C4-2B (cell line): ENCODE measurements around the gene CYP2W1.

Experiments
- H3K27ac ChIP-seq: fragments of 450-650 bp; 2 replicates; pipeline ENCODE4 v1.5.1; 2017
- ZFX ChIP-seq: fragments of 450-650 bp; IDR thresholded peaks from 2 replicates; pipeline ENCODE4 v1.6.1; 2017
- TF ChIP-seq, protein P1 (sequence below): fragments of 450-650 bp; conservative IDR thresholded peaks from 2 replicates; pipeline ENCODE4 v1.5.1; 2017; ENCODE audit warnings: mild to moderate bottlenecking

Gene CYP2W1

DNA sequence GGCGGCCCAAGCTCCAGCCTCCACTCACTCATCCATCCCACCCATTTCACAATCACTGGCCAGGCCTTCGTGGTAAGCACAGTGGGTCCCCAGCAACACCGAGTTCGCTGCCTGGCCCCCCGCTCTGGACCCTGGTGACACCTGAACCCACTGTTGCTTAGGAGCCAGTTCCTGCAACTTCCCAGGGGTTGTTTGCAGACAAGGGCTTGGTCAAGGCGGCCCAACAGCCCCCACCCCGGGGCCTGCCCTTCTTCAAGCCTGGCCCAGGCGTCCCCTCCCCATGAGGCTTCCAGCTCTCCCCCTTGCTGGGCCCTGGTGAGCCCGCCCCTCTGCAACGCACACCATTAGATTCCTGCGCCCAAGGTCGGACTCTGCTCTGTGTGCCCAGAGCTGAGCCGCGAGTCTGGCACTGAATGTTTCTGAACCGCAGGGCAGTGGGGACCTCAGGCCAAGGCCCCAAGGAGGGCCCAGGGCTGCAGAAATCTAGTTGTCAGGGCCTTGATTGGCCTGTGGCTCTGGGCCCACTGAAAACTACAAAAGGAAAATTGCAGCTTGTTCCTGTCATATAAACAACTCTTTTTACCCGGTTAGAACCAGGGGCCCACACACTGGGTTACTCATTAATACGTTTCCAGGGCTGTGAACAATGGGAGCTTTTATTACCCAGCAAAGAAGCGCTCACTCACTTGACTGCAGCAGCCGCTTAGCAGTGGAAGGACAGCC, 5.5 kb upstream of the CYP2W1 start:
- H3K27ac ChIP-seq: no peak overlapping the region

DNA sequence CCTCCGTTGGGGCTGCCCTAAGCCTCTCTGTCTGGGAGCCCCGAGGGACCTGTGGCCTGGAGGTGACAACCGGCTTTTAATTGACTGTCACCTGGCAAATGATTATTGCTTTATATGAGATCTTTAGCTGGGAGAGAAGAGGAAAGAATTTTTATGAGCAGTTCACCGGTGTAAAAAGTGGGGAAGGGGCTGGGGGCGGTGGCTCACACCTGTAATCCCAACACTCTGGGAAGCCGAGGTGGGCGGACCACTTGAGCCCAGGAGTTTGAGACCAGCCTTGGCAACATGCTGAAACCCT, 5.0 kb upstream of the CYP2W1 start:
- TF ChIP-seq ZFX: no peak
- TF ChIP-seq, protein P1, sequence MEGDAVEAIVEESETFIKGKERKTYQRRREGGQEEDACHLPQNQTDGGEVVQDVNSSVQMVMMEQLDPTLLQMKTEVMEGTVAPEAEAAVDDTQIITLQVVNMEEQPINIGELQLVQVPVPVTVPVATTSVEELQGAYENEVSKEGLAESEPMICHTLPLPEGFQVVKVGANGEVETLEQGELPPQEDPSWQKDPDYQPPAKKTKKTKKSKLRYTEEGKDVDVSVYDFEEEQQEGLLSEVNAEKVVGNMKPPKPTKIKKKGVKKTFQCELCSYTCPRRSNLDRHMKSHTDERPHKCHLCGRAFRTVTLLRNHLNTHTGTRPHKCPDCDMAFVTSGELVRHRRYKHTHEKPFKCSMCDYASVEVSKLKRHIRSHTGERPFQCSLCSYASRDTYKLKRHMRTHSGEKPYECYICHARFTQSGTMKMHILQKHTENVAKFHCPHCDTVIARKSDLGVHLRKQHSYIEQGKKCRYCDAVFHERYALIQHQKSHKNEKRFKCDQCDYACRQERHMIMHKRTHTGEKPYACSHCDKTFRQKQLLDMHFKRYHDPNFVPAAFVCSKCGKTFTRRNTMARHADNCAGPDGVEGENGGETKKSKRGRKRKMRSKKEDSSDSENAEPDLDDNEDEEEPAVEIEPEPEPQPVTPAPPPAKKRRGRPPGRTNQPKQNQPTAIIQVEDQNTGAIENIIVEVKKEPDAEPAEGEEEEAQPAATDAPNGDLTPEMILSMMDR: no peak
- no peak overlapping the region for H3K27ac ChIP-seq

More for the DNA sequence above, 5.5 kb upstream of the CYP2W1 start:
- TF ChIP-seq ZFX: no peak
- TF ChIP-seq, protein P1: no peak

DNA sequence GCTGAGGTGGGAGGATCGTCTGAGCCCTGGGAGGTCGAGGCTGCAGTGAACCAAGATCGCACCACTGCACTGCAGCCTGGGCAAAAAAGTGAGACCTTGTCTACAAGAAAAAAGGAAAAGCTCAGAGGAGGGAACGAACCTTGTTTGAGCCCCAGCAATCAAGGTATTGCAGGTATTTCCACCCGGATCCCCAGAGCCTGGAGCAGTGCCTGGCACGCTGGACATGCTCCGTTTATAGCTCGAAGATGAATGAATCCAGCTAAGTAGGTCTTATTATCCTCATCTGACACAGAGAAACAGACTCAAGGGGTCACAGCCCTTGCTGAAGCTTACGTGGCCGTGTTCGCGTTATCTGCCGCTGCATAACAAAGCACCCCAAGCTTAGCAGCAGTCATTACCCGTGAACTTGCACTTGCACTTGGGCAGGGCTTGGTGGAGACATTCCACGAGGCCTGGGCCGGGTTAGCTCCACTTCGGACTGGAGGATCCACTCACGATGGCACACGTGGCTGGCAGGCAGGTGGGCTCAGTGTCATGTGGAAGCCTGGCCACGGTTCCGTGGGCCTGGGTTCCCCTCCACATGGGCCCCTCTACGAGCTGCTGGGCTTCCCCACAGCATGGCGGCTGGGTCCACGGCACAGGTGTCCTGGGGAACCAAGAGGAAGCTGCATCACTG, 4.4 kb upstream of the CYP2W1 start:
- TF ChIP-seq, protein P1: no peak
- TF ChIP-seq ZFX: no peak
- no peak overlapping the region for H3K27ac ChIP-seq

DNA sequence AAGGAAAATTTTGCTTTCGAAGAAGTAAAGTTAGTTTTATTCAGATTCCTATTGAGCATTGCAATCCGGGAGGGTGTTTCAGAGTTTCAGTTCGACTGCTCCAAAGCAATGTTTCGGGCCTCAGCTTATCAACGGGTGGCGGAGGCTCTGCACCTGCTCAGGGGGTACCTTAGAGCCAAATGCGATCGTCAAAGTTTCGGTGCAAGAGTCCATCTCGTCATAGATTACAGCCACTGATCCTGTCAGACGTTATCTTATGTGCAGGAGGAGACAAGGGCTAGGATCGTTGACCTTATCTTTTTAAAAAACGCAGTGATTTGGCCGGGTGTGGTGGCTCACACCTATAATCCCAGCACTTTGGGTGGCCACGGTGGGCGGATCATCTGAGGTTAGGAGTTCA, 3.8 kb upstream of the CYP2W1 start:
- no peak overlapping the region for H3K27ac ChIP-seq
- TF ChIP-seq, protein P1: no peak
- no peak for TF ChIP-seq ZFX

DNA sequence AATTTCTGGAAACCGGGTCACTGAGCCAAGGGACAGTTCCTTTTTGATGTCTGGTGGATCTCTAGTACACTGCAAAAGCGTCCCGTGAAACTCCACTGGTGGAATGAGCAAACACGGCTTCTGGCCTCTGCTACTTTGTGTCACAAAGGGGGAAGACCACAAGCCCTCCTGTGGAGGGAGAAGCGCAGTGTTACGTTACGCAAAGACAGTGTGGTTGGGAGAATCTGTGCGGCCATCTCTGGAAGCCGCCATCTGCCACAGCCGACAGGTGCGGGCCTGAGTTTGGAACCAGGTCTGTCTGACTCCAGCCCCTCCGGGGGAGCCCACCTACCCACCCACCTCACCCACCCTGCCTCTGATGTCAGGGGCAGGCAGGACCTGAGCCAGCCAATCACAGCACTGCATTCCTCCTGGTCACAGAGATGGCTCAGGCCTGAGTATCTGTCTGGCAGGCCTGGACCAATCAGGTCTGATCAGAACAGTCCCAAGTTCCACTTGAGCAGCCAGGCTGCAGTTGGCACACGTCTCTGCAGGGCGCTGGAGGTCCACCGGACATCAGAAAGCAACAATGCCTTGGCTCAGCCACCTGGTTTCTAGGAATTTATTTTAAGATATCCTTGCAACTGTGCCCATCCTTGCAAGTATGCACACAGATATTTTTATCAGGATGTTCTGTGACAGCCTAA, 3.0 kb upstream of the CYP2W1 start:
- H3K27ac ChIP-seq: no peak overlapping the region
- TF ChIP-seq ZFX: no peak
- TF ChIP-seq, protein P1: no peak

DNA sequence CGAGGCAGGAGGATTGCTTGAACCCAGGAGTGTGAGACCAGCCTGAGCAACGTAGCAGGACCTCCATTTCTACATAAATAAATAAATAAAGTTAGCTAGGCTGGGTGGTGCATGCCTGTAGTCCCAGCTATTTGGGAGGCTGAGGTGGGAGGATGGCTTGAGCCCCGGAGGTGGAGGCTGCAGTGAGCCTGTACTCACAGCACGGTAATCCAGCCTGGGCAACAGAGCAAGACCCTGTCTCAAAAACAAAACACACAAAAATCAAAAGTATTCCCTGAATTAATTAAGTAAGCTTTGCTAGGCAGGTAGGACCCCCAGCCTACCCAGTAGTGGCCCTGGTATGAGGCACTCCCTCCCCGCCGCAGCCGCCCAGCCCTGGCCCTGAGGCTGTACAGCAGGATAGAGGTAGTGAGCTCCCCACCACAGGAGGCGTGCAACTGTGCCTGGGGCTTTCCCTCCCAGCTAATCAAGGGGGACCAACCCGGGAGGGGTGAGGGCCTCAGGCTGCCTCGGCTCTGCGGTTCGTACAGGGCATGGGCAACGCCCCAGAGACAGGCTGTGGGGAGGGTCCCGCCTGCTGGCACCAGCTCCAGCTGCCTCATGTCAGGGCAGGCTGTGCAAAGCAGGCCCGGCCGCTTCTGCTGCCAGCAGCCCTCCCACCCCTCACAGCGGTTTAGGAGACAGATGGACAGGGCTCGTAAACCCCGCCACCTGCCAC, 1.0 kb upstream of the CYP2W1 start:
- no peak for TF ChIP-seq ZFX
- TF ChIP-seq, protein P1: no peak
- H3K27ac ChIP-seq: peak overlapping the region; percentile 5; the same call in 1 of the 2 replicates
